Transverse colon (tissue), 4 donors: Measurements from ENCODE around the gene THSD8.

Experiments used
- EP300 ChIP-seq: sonication (generic); formaldehyde crosslinking; IDR thresholded peaks from one replicate; pipeline ENCODE4 v1.6.1; 2017; ENCODE audit warnings: antibody characterized with exemption, low read depth
- POLR2A ChIP-seq: fragments of 450-650 bp; IDR thresholded peaks from one replicate; pipeline ENCODE4 v1.6.1; 2016; ENCODE audit warnings: antibody characterized with exemption, mild to moderate bottlenecking, moderate library complexity
- POLR2AphosphoS5 ChIP-seq, 3 donors: sonication (generic); formaldehyde crosslinking; IDR thresholded peaks; one replicate each; pipeline ENCODE4 v1.6.1; 2016; ENCODE audit warnings: antibody characterized with exemption in 3 of 3
- TF ChIP-seq, protein P1 (sequence below), 5 experiments: fragments of 200-600 bp in 3 of 5; fragments of 450-650 bp in 2 of 5; sonication (generic) in 3 of 5; IDR thresholded peaks; 1 replicate in 2 of 5; 2 replicates in 3 of 5; pipeline ENCODE4 v1.5.1; 2016 to 2017; ENCODE audit warnings: antibody characterized with exemption in 5 of 5, inconsistent platforms in 3 of 5, mild to moderate bottlenecking in 2 of 5, moderate library complexity in 1 of 5

DNA sequence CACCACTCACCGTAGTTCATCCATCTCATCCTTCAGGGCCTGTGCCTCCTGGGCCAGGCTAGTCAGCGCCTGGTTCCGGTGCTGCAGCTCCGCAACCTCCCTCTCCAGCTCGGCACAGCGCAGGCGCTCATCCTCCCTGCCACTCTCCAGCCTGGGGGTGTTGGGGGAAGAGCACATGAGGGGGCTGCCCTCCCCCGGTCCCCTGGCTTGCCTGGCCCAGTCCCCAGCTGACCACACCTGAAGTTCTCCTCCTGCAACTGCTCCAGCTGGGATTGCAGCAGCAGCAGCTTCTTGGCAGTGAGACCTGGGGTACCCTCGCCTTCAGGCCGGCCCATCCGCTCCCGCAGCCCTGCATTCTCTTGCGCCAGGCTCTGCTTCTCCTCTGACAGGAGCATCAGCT lies 30.9 kb upstream of the THSD8 start:
- TF ChIP-seq POLR2A (no peak), POLR2AphosphoS5 (IDR thresholded peaks at IDR 0.05) (no peak), EP300 (no peak)
- TF ChIP-seq, protein P1, sequence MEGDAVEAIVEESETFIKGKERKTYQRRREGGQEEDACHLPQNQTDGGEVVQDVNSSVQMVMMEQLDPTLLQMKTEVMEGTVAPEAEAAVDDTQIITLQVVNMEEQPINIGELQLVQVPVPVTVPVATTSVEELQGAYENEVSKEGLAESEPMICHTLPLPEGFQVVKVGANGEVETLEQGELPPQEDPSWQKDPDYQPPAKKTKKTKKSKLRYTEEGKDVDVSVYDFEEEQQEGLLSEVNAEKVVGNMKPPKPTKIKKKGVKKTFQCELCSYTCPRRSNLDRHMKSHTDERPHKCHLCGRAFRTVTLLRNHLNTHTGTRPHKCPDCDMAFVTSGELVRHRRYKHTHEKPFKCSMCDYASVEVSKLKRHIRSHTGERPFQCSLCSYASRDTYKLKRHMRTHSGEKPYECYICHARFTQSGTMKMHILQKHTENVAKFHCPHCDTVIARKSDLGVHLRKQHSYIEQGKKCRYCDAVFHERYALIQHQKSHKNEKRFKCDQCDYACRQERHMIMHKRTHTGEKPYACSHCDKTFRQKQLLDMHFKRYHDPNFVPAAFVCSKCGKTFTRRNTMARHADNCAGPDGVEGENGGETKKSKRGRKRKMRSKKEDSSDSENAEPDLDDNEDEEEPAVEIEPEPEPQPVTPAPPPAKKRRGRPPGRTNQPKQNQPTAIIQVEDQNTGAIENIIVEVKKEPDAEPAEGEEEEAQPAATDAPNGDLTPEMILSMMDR (IDR thresholded peaks at IDR 0.05) = no peak
